ENCODE data around the gene FILIP1L.

Gene FILIP1L

DNA sequence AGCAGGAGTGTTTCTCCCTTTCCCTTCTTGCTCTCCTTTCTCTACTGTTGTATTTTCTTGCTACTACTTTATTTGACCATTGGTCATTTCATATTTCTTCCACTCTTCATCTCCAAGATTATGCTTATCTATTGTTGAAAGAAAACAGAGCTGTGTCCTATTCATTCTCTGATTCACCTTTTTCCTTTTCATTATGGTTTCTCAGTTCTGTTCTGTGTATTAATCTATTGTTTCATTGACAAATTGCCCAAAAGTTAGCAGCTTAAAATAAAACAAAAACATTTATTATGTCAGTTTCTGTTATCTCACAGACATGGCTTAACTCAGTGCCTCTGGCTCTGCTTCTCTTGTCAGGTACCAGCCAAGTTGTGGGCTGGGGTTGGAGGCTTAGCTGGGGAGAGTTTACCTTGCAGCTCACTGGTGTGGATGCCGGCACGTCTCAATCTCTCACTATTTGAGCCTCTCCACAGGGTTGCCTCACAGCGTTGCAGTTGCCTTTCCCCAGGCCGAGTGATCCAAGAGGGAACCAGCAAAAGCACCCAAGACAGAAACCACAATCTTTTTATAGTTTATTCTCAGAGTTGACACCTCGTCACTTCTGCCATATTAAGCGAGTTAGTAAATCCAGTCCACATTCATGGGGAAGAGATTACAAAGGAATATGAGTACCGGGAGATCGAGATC lies 36.9 kb upstream of the FILIP1L start:
- Histone ChIP-seq H2AFZ (ENCODE audit: low read length) (no peak overlapping the region), H3K27ac (ENCODE audit: low read length) (no peak overlapping the region), H3K4me3 (ENCODE audit: low read length) (no peak overlapping the region), H3K4me2 (ENCODE audit: low read depth, low read length) (no peak overlapping the region), H4K20me1 (ENCODE audit: insufficient read depth, low read length) (no peaks in the 10 kb centered on the region), H3K9me3 (replicated peaks; ENCODE audit: insufficient read depth, low read length) (no peaks in the 10 kb centered on the region), H3K27me3 (replicated peaks; ENCODE audit: insufficient read depth, low read length) (no peaks in the 10 kb centered on the region), H3K9me2 (replicated peaks; ENCODE audit: insufficient read depth, low read length) (no peaks in the 10 kb centered on the region), H3F3A (ENCODE audit: insufficient read depth, low read length) (no peaks in the 10 kb centered on the region), H3K36me3 (replicated peaks; ENCODE audit: insufficient read depth, low read length) (no peaks in the 10 kb centered on the region), H3K79me2 (ENCODE audit: low read length) (no peaks in the 10 kb centered on the region), H3K9ac (ENCODE audit: low read length) (no peak overlapping the region), H3K4me1 (ENCODE audit: low read length) (no peaks in the 10 kb centered on the region)
- TF ChIP-seq EZH2 (optimal IDR thresholded peaks at IDR 0.05; ENCODE audit: low read depth, low read length), result no peak
- TF ChIP-seq, protein P1, sequence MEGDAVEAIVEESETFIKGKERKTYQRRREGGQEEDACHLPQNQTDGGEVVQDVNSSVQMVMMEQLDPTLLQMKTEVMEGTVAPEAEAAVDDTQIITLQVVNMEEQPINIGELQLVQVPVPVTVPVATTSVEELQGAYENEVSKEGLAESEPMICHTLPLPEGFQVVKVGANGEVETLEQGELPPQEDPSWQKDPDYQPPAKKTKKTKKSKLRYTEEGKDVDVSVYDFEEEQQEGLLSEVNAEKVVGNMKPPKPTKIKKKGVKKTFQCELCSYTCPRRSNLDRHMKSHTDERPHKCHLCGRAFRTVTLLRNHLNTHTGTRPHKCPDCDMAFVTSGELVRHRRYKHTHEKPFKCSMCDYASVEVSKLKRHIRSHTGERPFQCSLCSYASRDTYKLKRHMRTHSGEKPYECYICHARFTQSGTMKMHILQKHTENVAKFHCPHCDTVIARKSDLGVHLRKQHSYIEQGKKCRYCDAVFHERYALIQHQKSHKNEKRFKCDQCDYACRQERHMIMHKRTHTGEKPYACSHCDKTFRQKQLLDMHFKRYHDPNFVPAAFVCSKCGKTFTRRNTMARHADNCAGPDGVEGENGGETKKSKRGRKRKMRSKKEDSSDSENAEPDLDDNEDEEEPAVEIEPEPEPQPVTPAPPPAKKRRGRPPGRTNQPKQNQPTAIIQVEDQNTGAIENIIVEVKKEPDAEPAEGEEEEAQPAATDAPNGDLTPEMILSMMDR (IDR thresholded peaks at IDR 0.05; ENCODE audit: low read length), result no peak
- DNase-seq, result no peak

DNA sequence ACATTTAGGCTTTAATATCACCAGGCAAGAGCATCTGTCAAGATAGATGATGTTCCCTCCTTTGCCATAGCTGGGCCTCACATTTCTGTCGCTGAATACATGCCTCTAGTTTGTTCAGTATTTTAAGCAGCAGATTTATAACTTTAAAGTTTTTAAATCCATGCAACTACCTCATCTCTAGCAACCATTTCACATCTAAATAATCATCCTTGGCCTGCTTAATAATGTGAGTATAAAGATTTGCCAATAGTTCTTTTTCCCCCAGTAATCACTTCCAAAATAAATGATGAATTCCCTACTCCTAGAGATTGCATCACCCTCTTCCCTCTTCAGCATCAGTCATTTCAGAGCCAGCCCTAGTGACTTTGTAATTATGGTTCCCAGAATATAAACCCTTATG lies 36.2 kb upstream of the FILIP1L start:
- Histone ChIP-seq H3K4me1 (ENCODE audit: low read length) (no peaks in the 10 kb centered on the region), H3K9me2 (replicated peaks; ENCODE audit: insufficient read depth, low read length) (no peaks in the 10 kb centered on the region), H3K36me3 (replicated peaks; ENCODE audit: insufficient read depth, low read length) (no peaks in the 10 kb centered on the region), H3K27ac (ENCODE audit: low read length) (no peak overlapping the region), H3K79me2 (ENCODE audit: low read length) (no peaks in the 10 kb centered on the region), H3K27me3 (replicated peaks; ENCODE audit: insufficient read depth, low read length) (no peaks in the 10 kb centered on the region), H2AFZ (ENCODE audit: low read length) (no peak overlapping the region), H3F3A (ENCODE audit: insufficient read depth, low read length) (no peaks in the 10 kb centered on the region), H4K20me1 (ENCODE audit: insufficient read depth, low read length) (no peaks in the 10 kb centered on the region), H3K9me3 (replicated peaks; ENCODE audit: insufficient read depth, low read length) (no peaks in the 10 kb centered on the region), H3K4me3 (ENCODE audit: low read length) (no peak overlapping the region), H3K9ac (ENCODE audit: low read length) (no peak overlapping the region), H3K4me2 (ENCODE audit: low read depth, low read length) (no peak overlapping the region)
- TF ChIP-seq EZH2phosphoT487 (IDR thresholded peaks at IDR 0.05; ENCODE audit: low read length) (no peak), EZH2 (optimal IDR thresholded peaks at IDR 0.05; ENCODE audit: low read depth, low read length) (no peak)
- TF ChIP-seq, protein P1 (IDR thresholded peaks at IDR 0.05; ENCODE audit: low read length), result no peak
- no peak for DNase-seq

DNA sequence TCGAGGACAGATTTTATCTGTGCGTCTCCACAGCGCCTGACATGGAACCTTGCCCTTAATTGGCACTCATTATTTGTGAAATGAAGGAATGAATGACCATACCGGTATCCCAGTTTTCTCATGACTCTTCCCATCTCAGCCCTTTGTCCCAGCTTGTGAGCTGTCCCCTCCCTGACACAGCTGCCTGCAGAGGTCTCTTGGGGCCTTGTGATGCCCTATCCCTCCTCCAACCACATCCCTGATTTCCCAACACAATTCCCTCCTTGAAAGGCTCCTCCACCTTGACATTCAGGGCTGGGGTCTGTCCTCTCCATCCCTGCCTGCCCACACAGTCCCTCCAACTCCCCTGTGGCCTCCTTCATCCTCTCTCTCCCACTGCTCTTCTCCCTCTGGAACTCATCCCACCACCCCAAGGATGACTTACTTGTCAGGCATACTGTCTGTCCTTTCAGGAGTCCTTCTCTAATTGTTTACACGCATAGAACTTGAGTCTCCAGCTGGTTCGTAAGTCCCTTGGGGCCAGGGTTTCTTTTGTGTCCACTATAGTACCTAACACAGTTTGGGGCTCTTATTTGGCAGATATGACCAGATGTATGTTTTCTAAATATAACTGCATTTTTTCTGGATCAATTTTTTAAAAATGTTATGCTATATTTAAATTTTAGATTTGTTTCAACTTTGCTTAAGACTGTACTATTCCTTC lies 35.6 kb upstream of the FILIP1L start:
- Histone ChIP-seq H3K4me3 (ENCODE audit: low read length) (no peak overlapping the region), H2AFZ (ENCODE audit: low read length) (no peak overlapping the region), H3K9me2 (replicated peaks; ENCODE audit: insufficient read depth, low read length) (no peaks in the 10 kb centered on the region), H4K20me1 (ENCODE audit: insufficient read depth, low read length) (no peaks in the 10 kb centered on the region), H3K27me3 (replicated peaks; ENCODE audit: insufficient read depth, low read length) (no peaks in the 10 kb centered on the region), H3K4me2 (ENCODE audit: low read depth, low read length) (no peak overlapping the region), H3K9me3 (replicated peaks; ENCODE audit: insufficient read depth, low read length) (no peaks in the 10 kb centered on the region), H3K79me2 (ENCODE audit: low read length) (no peaks in the 10 kb centered on the region), H3F3A (ENCODE audit: insufficient read depth, low read length) (no peaks in the 10 kb centered on the region), H3K36me3 (replicated peaks; ENCODE audit: insufficient read depth, low read length) (no peaks in the 10 kb centered on the region), H3K27ac (ENCODE audit: low read length) (no peak overlapping the region), H3K9ac (ENCODE audit: low read length) (no peak overlapping the region), H3K4me1 (ENCODE audit: low read length) (no peaks in the 10 kb centered on the region)
- no peak for TF ChIP-seq EZH2phosphoT487 (IDR thresholded peaks at IDR 0.05; ENCODE audit: low read length)
- no peak for TF ChIP-seq EZH2 (optimal IDR thresholded peaks at IDR 0.05; ENCODE audit: low read depth, low read length)
- TF ChIP-seq, protein P1 (IDR thresholded peaks at IDR 0.05; ENCODE audit: low read length), result no peak
- no peak for DNase-seq

Measured in MM.1S (cell line).